Measurements from ENCODE around the gene PRPH. TPM values are rescaled to one million over a fixed set of nuclear protein-coding genes. Genes with fewer than 3 reads are reported as not detected.
"Not testable (repeated sequence)": the region's sequence is repeated elsewhere in the genome, so short reads cannot be mapped to it uniquely, and the experiment has no call there.

Gene PRPH
- total RNA-seq, 1 donor from 2014 or later, result 0.70 TPM

DNA sequence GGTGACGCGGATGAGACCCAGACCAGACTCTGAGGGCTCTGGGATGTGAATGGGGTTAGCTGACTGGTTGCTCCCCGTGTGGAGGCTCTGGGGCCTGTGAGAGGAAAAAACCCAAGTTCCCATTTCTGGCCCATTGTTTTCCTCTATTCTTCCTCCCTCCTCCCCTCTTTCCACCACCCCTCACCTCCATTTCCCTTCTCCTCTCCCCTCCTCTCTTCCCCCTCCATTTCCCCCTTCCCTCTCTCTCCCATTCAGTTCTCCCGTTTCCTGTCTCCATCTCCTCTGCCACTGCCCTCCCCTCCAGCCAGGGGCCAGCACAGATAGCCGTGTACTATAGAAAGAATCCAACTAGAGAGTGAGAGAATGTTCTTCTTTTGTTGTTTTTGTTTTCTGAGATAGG is 12.6 kb upstream of the PRPH start:
- H3K27ac Mint-ChIP-seq (ENCODE audit: unreplicated experiment), result no peak overlapping the region
- H3K36me3 Mint-ChIP-seq (ENCODE audit: low read depth), result no peaks in the 10 kb centered on the region
- TF ChIP-seq, protein P1, sequence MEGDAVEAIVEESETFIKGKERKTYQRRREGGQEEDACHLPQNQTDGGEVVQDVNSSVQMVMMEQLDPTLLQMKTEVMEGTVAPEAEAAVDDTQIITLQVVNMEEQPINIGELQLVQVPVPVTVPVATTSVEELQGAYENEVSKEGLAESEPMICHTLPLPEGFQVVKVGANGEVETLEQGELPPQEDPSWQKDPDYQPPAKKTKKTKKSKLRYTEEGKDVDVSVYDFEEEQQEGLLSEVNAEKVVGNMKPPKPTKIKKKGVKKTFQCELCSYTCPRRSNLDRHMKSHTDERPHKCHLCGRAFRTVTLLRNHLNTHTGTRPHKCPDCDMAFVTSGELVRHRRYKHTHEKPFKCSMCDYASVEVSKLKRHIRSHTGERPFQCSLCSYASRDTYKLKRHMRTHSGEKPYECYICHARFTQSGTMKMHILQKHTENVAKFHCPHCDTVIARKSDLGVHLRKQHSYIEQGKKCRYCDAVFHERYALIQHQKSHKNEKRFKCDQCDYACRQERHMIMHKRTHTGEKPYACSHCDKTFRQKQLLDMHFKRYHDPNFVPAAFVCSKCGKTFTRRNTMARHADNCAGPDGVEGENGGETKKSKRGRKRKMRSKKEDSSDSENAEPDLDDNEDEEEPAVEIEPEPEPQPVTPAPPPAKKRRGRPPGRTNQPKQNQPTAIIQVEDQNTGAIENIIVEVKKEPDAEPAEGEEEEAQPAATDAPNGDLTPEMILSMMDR (conservative IDR thresholded peaks at IDR 0.05), result no peak
- peak overlapping the region; percentile 9 for H3K4me3 Mint-ChIP-seq
- no peak for DNase-seq (ENCODE audit: low read depth, low spot score)
- peaks cover 5% of the 10 kb centered on the region for H3K27me3 Mint-ChIP-seq (ENCODE audit: low read depth)
- peaks cover 23% of the 10 kb centered on the region for H3K4me1 Mint-ChIP-seq
- no peaks in the 10 kb centered on the region for H3K9me3 Mint-ChIP-seq

DNA sequence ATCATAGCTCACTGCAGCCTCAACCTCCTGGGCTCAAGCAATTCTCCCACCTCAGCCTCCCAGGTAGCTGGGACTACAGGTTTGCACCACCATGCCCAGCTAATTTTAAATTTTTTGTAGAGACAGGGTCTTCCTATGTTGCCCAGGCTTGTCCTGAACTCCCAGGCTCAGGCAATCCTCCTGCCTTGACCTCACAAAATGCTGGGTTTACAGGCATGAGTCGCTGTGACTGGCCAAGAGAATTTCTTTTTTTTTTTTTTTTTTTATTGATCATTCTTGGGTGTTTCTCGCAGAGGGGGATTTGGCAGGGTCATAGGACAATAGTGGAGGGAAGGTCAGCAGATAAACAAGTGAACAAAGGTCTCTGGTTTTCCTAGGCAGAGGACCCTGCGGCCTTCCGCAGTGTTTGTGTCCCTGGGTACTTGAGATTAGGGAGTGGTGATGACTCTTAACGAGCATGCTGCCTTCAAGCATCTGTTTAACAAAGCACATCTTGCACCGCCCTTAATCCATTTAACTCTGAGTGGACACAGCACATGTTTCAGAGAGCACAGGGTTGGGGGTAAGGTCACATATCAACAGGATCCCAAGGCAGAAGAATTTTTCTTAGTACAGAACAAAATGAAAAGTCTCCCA is 12.1 kb upstream of the PRPH start:
- not testable (repeated sequence) for H3K36me3 Mint-ChIP-seq (ENCODE audit: low read depth); H3K9me3 Mint-ChIP-seq; H3K27ac Mint-ChIP-seq (ENCODE audit: unreplicated experiment); DNase-seq (ENCODE audit: low read depth, low spot score); H3K27me3 Mint-ChIP-seq (ENCODE audit: low read depth)
- peak overlapping the region; percentile 9 for H3K4me3 Mint-ChIP-seq
- H3K4me1 Mint-ChIP-seq, result peaks cover 23% of the 10 kb centered on the region

DNA sequence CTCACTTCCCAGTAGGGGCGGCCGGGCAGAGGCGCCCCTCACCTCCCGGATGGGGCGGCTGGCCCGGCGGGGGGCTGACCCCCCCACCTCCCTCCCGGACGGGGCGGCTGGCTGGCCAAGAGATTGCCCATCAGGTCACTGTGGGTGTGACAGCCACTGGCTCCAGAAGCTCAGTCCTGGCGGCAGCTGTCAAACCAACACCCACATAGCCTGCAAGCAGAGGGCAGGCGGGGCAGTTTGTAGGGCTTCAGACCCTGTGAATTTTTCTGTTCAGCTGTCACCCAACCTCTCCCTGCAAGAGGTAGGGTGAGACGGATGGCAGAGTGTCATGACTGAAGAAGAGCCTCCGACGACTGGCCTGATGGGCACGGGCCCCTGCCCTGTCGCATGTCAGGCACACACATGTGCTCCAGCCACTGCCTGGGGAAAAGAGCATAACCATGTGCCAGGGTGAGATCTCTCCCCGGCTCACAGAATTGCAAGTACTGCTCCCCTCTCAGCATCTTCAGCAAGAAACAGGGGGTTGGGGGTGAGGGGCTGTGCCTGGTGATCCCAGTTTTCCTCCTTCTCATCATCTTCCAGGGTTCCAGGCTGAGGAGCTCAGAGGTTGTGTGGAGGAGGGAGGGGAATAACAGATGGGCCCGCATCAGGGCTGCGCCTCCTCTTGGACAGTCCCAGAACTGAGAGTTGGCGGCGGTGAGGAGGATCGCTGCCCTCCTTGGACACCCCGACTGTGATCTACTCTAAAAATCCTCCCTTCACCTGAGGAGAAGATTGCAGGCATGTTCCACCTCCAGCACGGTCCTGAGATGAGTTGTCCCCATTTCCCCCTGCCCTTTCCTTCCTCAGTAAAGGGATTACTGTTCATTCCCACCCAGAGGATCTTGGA is 11.2 kb upstream of the PRPH start:
- no peak overlapping the region for H3K27ac Mint-ChIP-seq (ENCODE audit: unreplicated experiment)
- no peaks in the 10 kb centered on the region for H3K36me3 Mint-ChIP-seq (ENCODE audit: low read depth)
- H3K4me1 Mint-ChIP-seq, result peaks cover 28% of the 10 kb centered on the region
- no peak overlapping the region for H3K4me3 Mint-ChIP-seq
- no peak for DNase-seq (ENCODE audit: low read depth, low spot score)
- no peaks in the 10 kb centered on the region for H3K9me3 Mint-ChIP-seq
- TF ChIP-seq, protein P1 (conservative IDR thresholded peaks at IDR 0.05), result no peak
- peaks cover 15% of the 10 kb centered on the region for H3K27me3 Mint-ChIP-seq (ENCODE audit: low read depth)

DNA sequence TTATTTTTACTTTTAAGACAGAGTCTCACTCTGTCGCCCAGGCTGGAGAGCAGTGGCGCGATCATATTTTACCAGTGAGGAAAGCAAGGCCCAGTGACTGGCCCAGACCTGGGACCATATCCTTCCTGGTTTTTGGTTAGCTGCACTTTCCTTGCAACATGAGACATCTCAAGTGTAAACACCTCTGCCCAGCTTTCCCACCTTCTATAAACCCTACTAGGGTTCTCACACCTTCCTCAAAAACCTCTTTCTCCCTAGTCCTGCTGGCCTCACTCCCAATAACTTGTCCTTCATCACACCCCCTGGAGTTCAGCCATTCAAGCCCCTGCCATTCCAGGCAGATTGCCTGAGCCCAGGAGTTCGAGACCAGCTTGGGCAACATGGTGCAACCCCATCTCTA is 10.3 kb upstream of the PRPH start:
- no peak for DNase-seq (ENCODE audit: low read depth, low spot score)
- Mint-ChIP-seq H3K36me3 (ENCODE audit: low read depth) (no peaks in the 10 kb centered on the region), H3K4me1 (peaks cover 23% of the 10 kb centered on the region), H3K27ac (ENCODE audit: unreplicated experiment) (no peak overlapping the region), H3K4me3 (no peak overlapping the region), H3K9me3 (no peaks in the 10 kb centered on the region), H3K27me3 (ENCODE audit: low read depth) (peaks cover 21% of the 10 kb centered on the region)
- TF ChIP-seq, protein P1 (conservative IDR thresholded peaks at IDR 0.05), result no peak

DNA sequence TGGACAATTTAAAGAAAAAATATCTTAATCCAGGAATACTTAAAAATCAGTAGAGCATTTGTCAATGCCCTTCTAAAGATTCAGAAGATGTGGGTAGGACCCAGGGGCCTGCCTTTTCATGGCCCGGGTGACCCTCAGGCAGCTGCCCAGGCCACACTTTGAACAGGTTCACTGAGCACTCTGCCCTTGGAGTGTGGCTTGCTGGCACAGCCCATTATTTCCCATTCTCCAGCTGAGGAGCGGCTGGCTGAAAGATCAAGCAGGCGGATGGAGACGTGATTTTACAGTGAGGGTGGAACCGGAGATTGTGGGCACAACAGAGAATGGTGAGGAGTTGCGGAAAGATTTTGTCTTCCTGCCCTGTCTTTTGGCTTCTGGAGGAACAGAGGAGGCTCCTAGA is 7.1 kb upstream of the PRPH start:
- Mint-ChIP-seq H3K27me3 (ENCODE audit: low read depth) (peaks cover 36% of the 10 kb centered on the region), H3K27ac (ENCODE audit: unreplicated experiment) (no peak overlapping the region), H3K4me1 (peaks cover 5% of the 10 kb centered on the region), H3K9me3 (no peaks in the 10 kb centered on the region), H3K36me3 (ENCODE audit: low read depth) (no peaks in the 10 kb centered on the region), H3K4me3 (no peak overlapping the region)
- no peak for DNase-seq (ENCODE audit: low read depth, low spot score)
- TF ChIP-seq, protein P1 (conservative IDR thresholded peaks at IDR 0.05), result no peak

DNA sequence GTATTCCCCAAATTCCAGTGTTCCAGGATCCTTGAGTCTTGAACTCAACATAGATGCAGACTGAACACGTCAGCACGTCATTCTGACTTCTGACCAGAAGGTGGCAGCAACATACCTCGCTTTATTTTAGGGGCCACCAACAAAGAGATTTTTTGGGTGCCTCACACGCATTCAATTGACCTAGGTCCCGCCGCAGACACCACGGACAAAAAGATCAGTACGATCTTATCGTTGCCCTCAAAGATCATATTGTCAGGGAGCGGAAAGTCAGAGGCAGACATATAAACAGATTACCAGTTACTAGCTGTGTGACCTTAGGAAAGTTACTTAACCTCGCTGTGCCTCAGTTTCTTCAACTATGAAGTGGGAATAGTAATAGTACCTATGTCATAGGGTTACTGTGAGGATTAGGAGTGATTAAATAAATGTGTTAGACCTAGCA is 6.5 kb upstream of the PRPH start:
- H3K9me3 Mint-ChIP-seq, result no peaks in the 10 kb centered on the region
- DNase-seq (ENCODE audit: low read depth, low spot score), result peak; percentile 67
- H3K4me3 Mint-ChIP-seq, result no peak overlapping the region
- H3K36me3 Mint-ChIP-seq (ENCODE audit: low read depth), result no peaks in the 10 kb centered on the region
- TF ChIP-seq, protein P1 (conservative IDR thresholded peaks at IDR 0.05), result peak; percentile 92
- peaks cover 42% of the 10 kb centered on the region for H3K27me3 Mint-ChIP-seq (ENCODE audit: low read depth)
- H3K4me1 Mint-ChIP-seq, result peaks cover 5% of the 10 kb centered on the region
- H3K27ac Mint-ChIP-seq (ENCODE audit: unreplicated experiment), result no peak overlapping the region

Measured in neural crest cell (in vitro differentiated cells).